Right renal cortex interstitium (tissue), 3 donors: ENCODE data around the gene SLC25A53. TPM values are rescaled to one million over a fixed set of nuclear protein-coding genes. Genes with fewer than 3 reads are reported as not detected.
"Not testable (repeated sequence)": the region's sequence is repeated elsewhere in the genome, so short reads cannot be mapped to it uniquely, and the experiment has no call there.

Source experiments
- DNase-seq, 3 donors: peaks; one replicate each; pipeline ENCODE4 v3.0.0-alpha.2; 2013; ENCODE audit warnings: low read depth in 3 of 3, low spot score in 2 of 3
- polyA plus RNA-seq, 3 donors: library from polyadenylated mRNA; unstranded; fragments of 120-200 nt; gene quantifications; one replicate each; pipeline ENCODE4 v1.2.1, GENCODE V29; 2013; ENCODE audit not compliant: insufficient read length in 3 of 3

The SLC25A53 gene
- polyA plus RNA-seq, 3 donors: 9.6 to 11.1 (median 10.3) TPM

- DNase-seq: no peak
These were observed 72.7 kb downstream of the SLC25A53 start for GRCh38 chrX:104084063-104084462.

- DNase-seq: not testable (repeated sequence)
These were observed 79.0 kb downstream of the SLC25A53 start for GRCh38 chrX:104077854-104078253.

- not testable (repeated sequence) for DNase-seq
These were observed 80.9 kb downstream of the SLC25A53 start, which contains the start of gene TMSB15C for GRCh38 chrX:104075778-104076445. TSS of gene TMSB15C (minus strand) at chrX:104076236.

- DNase-seq: not testable (repeated sequence)
These were observed 94.2 kb downstream of the SLC25A53 start for GRCh38 chrX:104062636-104063035.

- DNase-seq: not testable (repeated sequence)
These were observed 101.9 kb downstream of the SLC25A53 start for GRCh38 chrX:104054956-104055355.

Other genes starting within 250 kb of the SLC25A53 start
- gene TMSB15B, start 194.4 kb downstream of the SLC25A53 start, polyA plus RNA-seq: 10 to 100 TPM; 23.5 to 25.2 (median 24.7) TPM
- not detected for gene H2BW1, start 143.3 kb downstream of the SLC25A53 start, polyA plus RNA-seq
- 1 to 10 TPM in 1 of 3 donors, under 1 TPM in 2; 0.89 to 1.1 (median 1.00) TPM for gene H2BW2, start 117.1 kb downstream of the SLC25A53 start, polyA plus RNA-seq
- gene TMSB15C, start 80.8 kb downstream of the SLC25A53 start, polyA plus RNA-seq: 1 to 10 TPM; 7.9 to 9.3 (median 8.1) TPM
- 1 to 10 TPM; 4.1 to 4.2 (median 4.2) TPM for gene ZCCHC18, start 44.5 kb downstream of the SLC25A53 start, polyA plus RNA-seq
- gene FAM199X, start 9.4 kb upstream of the SLC25A53 start, polyA plus RNA-seq: 10 to 100 TPM; 38.5 to 41.2 (median 40.0) TPM
- not detected for gene ESX1, start 97.9 kb upstream of the SLC25A53 start, polyA plus RNA-seq